ENCODE data around the gene KIF5C.

The KIF5C gene

GRCh38 chr2:149068225-149068995 is 193.4 kb downstream of the KIF5C start:
- DNase-seq (no peak), ATAC-seq (ENCODE audit: insufficient read depth, low read depth) (no peak)
- TF ChIP-seq EZH2 (IDR thresholded peaks at IDR 0.05; ENCODE audit: borderline replicate concordance, low read depth, low read length, severe bottlenecking) (no peak), CTCF (IDR thresholded peaks at IDR 0.05; ENCODE audit: borderline replicate concordance, extremely low read depth, low read length, poor library complexity, severe bottlenecking) (no peak)
- no peaks in the 10 kb centered on the region for H3K79me2 ChIP-seq (ENCODE audit: insufficient read depth, low read length)
- H3K27ac ChIP-seq (ENCODE audit: low read length) = no peak overlapping the region
- peaks cover 18% of the 10 kb centered on the region for H3K4me1 ChIP-seq (ENCODE audit: insufficient read depth, low read length)
- no peak overlapping the region for H3K4me3 ChIP-seq (ENCODE audit: low read depth in 1 of 2, low read length in 2 of 2)
- H2AFZ ChIP-seq (ENCODE audit: low read depth, low read length) = no peak overlapping the region
- H4K20me1 ChIP-seq (ENCODE audit: insufficient read depth, low read length) = no peaks in the 10 kb centered on the region
- H3K27me3 ChIP-seq (ENCODE audit: insufficient read depth, low read length, poor library complexity) = peaks cover 12% of the 10 kb centered on the region
- H3K4me2 ChIP-seq (ENCODE audit: insufficient read depth, low read length) = peak overlapping the region; percentile 46; the same call in 1 of the 2 replicates
- H3K9ac ChIP-seq (ENCODE audit: low read depth, low read length) = no peak overlapping the region
- no peaks in the 10 kb centered on the region for H3K9me3 ChIP-seq (ENCODE audit: insufficient read depth, low read length, severe bottlenecking)
- H3K36me3 ChIP-seq (ENCODE audit: insufficient read depth, low read length) = no peaks in the 10 kb centered on the region

GRCh38 chr2:149068996-149069888 is 194.2 kb downstream of the KIF5C start:
- Histone ChIP-seq H4K20me1 (ENCODE audit: insufficient read depth, low read length) (no peaks in the 10 kb centered on the region), H2AFZ (ENCODE audit: low read depth, low read length) (no peak overlapping the region), H3K4me1 (ENCODE audit: insufficient read depth, low read length) (peaks cover 18% of the 10 kb centered on the region), H3K36me3 (ENCODE audit: insufficient read depth, low read length) (no peaks in the 10 kb centered on the region), H3K9me3 (ENCODE audit: insufficient read depth, low read length, severe bottlenecking) (no peaks in the 10 kb centered on the region), H3K4me2 (ENCODE audit: insufficient read depth, low read length) (peak overlapping the region; percentile 46; the same call in 1 of the 2 replicates), H3K27me3 (ENCODE audit: insufficient read depth, low read length, poor library complexity) (peaks cover 15% of the 10 kb centered on the region), H3K9ac (ENCODE audit: low read depth, low read length) (no peak overlapping the region), H3K4me3 (ENCODE audit: low read depth in 1 of 2, low read length in 2 of 2) (no peak overlapping the region), H3K27ac (ENCODE audit: low read length) (no peak overlapping the region), H3K79me2 (ENCODE audit: insufficient read depth, low read length) (no peaks in the 10 kb centered on the region)
- DNase-seq (peak; percentile 47), ATAC-seq (ENCODE audit: insufficient read depth, low read depth) (peak; percentile 97)
- TF ChIP-seq CTCF (IDR thresholded peaks at IDR 0.05; ENCODE audit: borderline replicate concordance, extremely low read depth, low read length, poor library complexity, severe bottlenecking) (no peak), EZH2 (IDR thresholded peaks at IDR 0.05; ENCODE audit: borderline replicate concordance, low read depth, low read length, severe bottlenecking) (no peak)

- Histone ChIP-seq H3K9ac (ENCODE audit: low read depth, low read length) (no peak overlapping the region), H3K27ac (ENCODE audit: low read length) (no peak overlapping the region), H3K4me1 (ENCODE audit: insufficient read depth, low read length) (peaks cover 18% of the 10 kb centered on the region)
These were observed 195.8 kb downstream of the KIF5C start for GRCh38 chr2:149070681-149071320.

More at GRCh38 chr2:149070681-149071320, 195.8 kb downstream of the KIF5C start:
- H3K4me3 ChIP-seq (ENCODE audit: low read depth in 1 of 2, low read length in 2 of 2) = no peak overlapping the region
- H3K79me2 ChIP-seq (ENCODE audit: insufficient read depth, low read length) = no peaks in the 10 kb centered on the region
- no peak overlapping the region for H2AFZ ChIP-seq (ENCODE audit: low read depth, low read length)
- TF ChIP-seq EZH2 (IDR thresholded peaks at IDR 0.05; ENCODE audit: borderline replicate concordance, low read depth, low read length, severe bottlenecking) (no peak), CTCF (IDR thresholded peaks at IDR 0.05; ENCODE audit: borderline replicate concordance, extremely low read depth, low read length, poor library complexity, severe bottlenecking) (no peak)
- no peaks in the 10 kb centered on the region for H3K9me3 ChIP-seq (ENCODE audit: insufficient read depth, low read length, severe bottlenecking)
- no peak for DNase-seq
- H3K36me3 ChIP-seq (ENCODE audit: insufficient read depth, low read length) = no peaks in the 10 kb centered on the region
- H3K4me2 ChIP-seq (ENCODE audit: insufficient read depth, low read length) = no peak overlapping the region
- no peak for ATAC-seq (ENCODE audit: insufficient read depth, low read depth)
- no peaks in the 10 kb centered on the region for H4K20me1 ChIP-seq (ENCODE audit: insufficient read depth, low read length)
- H3K27me3 ChIP-seq (ENCODE audit: insufficient read depth, low read length, poor library complexity) = peaks cover 16% of the 10 kb centered on the region
